ENCODE measurements around the gene EXOC3. TPM values are rescaled to one million over a fixed set of nuclear protein-coding genes. Genes with fewer than 3 reads are reported as not detected.

EXOC3 gene
- total RNA-seq, 1 experiment from 2014 or later: 52.4 TPM

DNA sequence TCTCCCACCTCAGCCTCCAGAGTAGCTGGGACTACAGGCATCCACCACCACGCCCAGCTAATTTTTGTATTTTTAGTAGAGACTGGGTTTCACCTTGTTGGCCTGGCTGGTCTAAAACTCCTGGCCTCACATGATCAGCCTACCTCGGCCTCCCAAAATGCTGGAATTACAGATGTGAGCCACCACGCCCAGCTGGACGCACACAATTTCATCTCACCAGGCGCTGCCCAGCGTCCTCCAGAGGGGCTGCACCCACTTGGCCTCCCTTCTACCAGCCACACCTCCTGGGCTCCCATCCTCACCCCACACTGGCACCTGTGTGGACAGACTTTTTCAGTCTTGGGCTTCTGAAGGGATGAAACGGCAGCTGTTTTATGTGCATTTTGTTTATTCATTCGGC, 3.8 kb upstream of the EXOC3 start:
- peaks cover 16% of the 10 kb centered on the region for H3K79me2 ChIP-seq (ENCODE audit: insufficient read depth, low read length)
- H3K27me3 ChIP-seq (ENCODE audit: insufficient read depth, low read length): no peaks in the 10 kb centered on the region
- ChIA-PET POLR2A (no interaction called here), RAD21 (ENCODE audit: low non-redundant PET in 1 of 2, low total read pairs in 2 of 2, uncharacterized antibody in 2 of 2, unreplicated experiment in 2 of 2) (no interaction called here), CTCF (interaction anchor here (1.4 to 3.6 kb wide), 2 partner anchors 25 to 122 kb away, joined by 3 to 21 read pairs; no protein-coding TSS in a partner anchor)
- H3K4me3 ChIP-seq (replicated peaks in 1 of 2; ENCODE audit: low read depth in 1 of 2, low read length in 2 of 2): no peak overlapping the region
- 0 out of 2 replicates have a peak, but pooled peaks cover 2% of the 10 kb centered on the region for H4K20me1 ChIP-seq (ENCODE audit: insufficient read depth)
- ATAC-seq (no peak), DNase-seq (ENCODE audit: low read depth, low spot score) (no peak)
- H3K36me3 ChIP-seq (ENCODE audit: control insufficient read depth in 1 of 2, insufficient read depth in 2 of 2, low read length in 2 of 2): no peaks in the 10 kb centered on the region
- H3K9ac ChIP-seq (ENCODE audit: low read length): no peak overlapping the region
- no peaks in the 10 kb centered on the region for H3K9me3 ChIP-seq (ENCODE audit: control insufficient read depth in 1 of 2, insufficient read depth in 1 of 2, low read depth in 1 of 2, low read length in 2 of 2)
- H3K4me2 ChIP-seq (ENCODE audit: low read length): no peak overlapping the region
- no peak overlapping the region for H2AFZ ChIP-seq (ENCODE audit: low read depth, low read length, poor library complexity, severe bottlenecking)
- peaks cover 9 to 17% of the 10 kb centered on the region in 2 experiments for H3K4me1 ChIP-seq (ENCODE audit: control insufficient read depth in 1 of 2, insufficient read depth in 2 of 2, low read length in 2 of 2)
- no peaks in the 10 kb centered on the region for H3K9me2 ChIP-seq (ENCODE audit: insufficient read depth)
- no peak overlapping the region for H3K27ac ChIP-seq (ENCODE audit: low read depth, low read length)
- BruUV-seq (replicated peaks): no TSS peak
- intact Hi-C loops (cut with micrococcal nuclease): no loop called here
- TF ChIP-seq ZNF274 (IDR thresholded peaks at IDR 0.05; ENCODE audit: low read depth, low read length): no peak

DNA sequence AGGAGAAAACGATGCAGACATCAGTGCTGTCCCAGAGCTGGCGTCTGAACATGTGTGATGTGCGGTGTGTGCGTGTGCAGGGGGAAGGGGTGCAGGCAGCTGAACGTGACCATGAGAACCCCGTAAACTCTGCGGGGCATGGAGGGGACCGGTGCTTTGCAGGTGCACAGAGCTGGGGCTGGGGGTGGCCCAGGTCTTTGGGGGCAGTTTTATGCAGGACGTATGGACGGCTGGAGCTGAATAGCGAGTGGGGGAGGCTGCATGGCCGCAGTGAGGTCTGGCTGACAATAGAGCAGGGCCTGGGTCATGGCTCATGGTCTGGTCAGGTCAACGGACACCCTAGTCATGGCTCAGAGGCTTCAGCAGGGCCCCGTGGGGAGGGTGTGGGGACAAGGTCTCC, 3.3 kb upstream of the EXOC3 start:
- Histone ChIP-seq H4K20me1 (ENCODE audit: insufficient read depth) (0 out of 2 replicates have a peak, but pooled peaks cover 3% of the 10 kb centered on the region), H3K9me2 (ENCODE audit: insufficient read depth) (no peaks in the 10 kb centered on the region), H3K4me1 (ENCODE audit: control insufficient read depth in 1 of 2, insufficient read depth in 2 of 2, low read length in 2 of 2) (peaks cover 12 to 22% of the 10 kb centered on the region in 2 experiments), H3K79me2 (ENCODE audit: insufficient read depth, low read length) (peaks cover 21% of the 10 kb centered on the region), H3K4me3 (replicated peaks in 1 of 2; ENCODE audit: low read depth in 1 of 2, low read length in 2 of 2) (no peak overlapping the region), H3K27ac (ENCODE audit: low read depth, low read length) (no peak overlapping the region), H2AFZ (ENCODE audit: low read depth, low read length, poor library complexity, severe bottlenecking) (no peak overlapping the region), H3K9ac (ENCODE audit: low read length) (no peak overlapping the region), H3K4me2 (ENCODE audit: low read length) (no peak overlapping the region), H3K9me3 (ENCODE audit: control insufficient read depth in 1 of 2, insufficient read depth in 1 of 2, low read depth in 1 of 2, low read length in 2 of 2) (no peaks in the 10 kb centered on the region), H3K27me3 (ENCODE audit: insufficient read depth, low read length) (no peaks in the 10 kb centered on the region), H3K36me3 (ENCODE audit: control insufficient read depth in 1 of 2, insufficient read depth in 2 of 2, low read length in 2 of 2) (no peaks in the 10 kb centered on the region)
- ATAC-seq (no peak), DNase-seq (ENCODE audit: low read depth, low spot score) (no peak)
- intact Hi-C loops (cut with micrococcal nuclease): loop anchor here (10.0 kb wide), 2 partner anchors 465 to 725 kb away; no protein-coding TSS in a partner anchor
- ChIA-PET RAD21 (ENCODE audit: low non-redundant PET in 1 of 2, low total read pairs in 2 of 2, uncharacterized antibody in 2 of 2, unreplicated experiment in 2 of 2) (no interaction called here), POLR2A (no interaction called here), CTCF (interaction anchor here (1.4 kb wide), 1 partner anchor 26 kb away, joined by 3 read pairs; no protein-coding TSS in a partner anchor)
- TF ChIP-seq SIN3A (IDR thresholded peaks at IDR 0.05; ENCODE audit: low read depth) (no peak), ZFX (IDR thresholded peaks at IDR 0.05) (no peak), ZBTB33 (IDR thresholded peaks at IDR 0.05; ENCODE audit: extremely low read depth, insufficient replicate concordance, low read length) (no peak)
- TF ChIP-seq, protein P1, sequence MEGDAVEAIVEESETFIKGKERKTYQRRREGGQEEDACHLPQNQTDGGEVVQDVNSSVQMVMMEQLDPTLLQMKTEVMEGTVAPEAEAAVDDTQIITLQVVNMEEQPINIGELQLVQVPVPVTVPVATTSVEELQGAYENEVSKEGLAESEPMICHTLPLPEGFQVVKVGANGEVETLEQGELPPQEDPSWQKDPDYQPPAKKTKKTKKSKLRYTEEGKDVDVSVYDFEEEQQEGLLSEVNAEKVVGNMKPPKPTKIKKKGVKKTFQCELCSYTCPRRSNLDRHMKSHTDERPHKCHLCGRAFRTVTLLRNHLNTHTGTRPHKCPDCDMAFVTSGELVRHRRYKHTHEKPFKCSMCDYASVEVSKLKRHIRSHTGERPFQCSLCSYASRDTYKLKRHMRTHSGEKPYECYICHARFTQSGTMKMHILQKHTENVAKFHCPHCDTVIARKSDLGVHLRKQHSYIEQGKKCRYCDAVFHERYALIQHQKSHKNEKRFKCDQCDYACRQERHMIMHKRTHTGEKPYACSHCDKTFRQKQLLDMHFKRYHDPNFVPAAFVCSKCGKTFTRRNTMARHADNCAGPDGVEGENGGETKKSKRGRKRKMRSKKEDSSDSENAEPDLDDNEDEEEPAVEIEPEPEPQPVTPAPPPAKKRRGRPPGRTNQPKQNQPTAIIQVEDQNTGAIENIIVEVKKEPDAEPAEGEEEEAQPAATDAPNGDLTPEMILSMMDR (IDR thresholded peaks at IDR 0.05 in 2 of 3, conservative IDR thresholded peaks at IDR 0.05 in 1 of 3; ENCODE audit: borderline replicate concordance in 1 of 3, insufficient read depth in 1 of 3, low read depth in 2 of 3, low read length in 2 of 3): no peak
- no TSS peak for BruUV-seq (replicated peaks)
